ENCODE results near the gene CHMP2A.

The CHMP2A gene

GRCh38 chr19:58558066-58558622 is 3.2 kb upstream of the CHMP2A start, which contains the start of gene UBE2M:
UBE2M (minus strand) TSS chr19:58558611; CDS start chr19:58558381, 230 bp downstream.
- H3K4me3 ChIP-seq (ENCODE audit: control insufficient read depth, low read depth, low read length) = peak within 1 kb of the TSS; percentile 91
- peak; percentile 37 for DNase-seq (ENCODE audit: low read depth)
- TF ChIP-seq, protein P1, sequence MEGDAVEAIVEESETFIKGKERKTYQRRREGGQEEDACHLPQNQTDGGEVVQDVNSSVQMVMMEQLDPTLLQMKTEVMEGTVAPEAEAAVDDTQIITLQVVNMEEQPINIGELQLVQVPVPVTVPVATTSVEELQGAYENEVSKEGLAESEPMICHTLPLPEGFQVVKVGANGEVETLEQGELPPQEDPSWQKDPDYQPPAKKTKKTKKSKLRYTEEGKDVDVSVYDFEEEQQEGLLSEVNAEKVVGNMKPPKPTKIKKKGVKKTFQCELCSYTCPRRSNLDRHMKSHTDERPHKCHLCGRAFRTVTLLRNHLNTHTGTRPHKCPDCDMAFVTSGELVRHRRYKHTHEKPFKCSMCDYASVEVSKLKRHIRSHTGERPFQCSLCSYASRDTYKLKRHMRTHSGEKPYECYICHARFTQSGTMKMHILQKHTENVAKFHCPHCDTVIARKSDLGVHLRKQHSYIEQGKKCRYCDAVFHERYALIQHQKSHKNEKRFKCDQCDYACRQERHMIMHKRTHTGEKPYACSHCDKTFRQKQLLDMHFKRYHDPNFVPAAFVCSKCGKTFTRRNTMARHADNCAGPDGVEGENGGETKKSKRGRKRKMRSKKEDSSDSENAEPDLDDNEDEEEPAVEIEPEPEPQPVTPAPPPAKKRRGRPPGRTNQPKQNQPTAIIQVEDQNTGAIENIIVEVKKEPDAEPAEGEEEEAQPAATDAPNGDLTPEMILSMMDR (conservative IDR thresholded peaks at IDR 0.05; ENCODE audit: control insufficient read depth, insufficient read depth, low read depth, low read length) = no peak

GRCh38 chr19:58557221-58558065 is 2.5 kb upstream of the CHMP2A start:
- TF ChIP-seq, protein P1 (conservative IDR thresholded peaks at IDR 0.05; ENCODE audit: control insufficient read depth, insufficient read depth, low read depth, low read length) = no peak
- peak overlapping the region; percentile 91 for H3K4me3 ChIP-seq (ENCODE audit: control insufficient read depth, low read depth, low read length)
- DNase-seq (ENCODE audit: low read depth) = no peak

DNA sequence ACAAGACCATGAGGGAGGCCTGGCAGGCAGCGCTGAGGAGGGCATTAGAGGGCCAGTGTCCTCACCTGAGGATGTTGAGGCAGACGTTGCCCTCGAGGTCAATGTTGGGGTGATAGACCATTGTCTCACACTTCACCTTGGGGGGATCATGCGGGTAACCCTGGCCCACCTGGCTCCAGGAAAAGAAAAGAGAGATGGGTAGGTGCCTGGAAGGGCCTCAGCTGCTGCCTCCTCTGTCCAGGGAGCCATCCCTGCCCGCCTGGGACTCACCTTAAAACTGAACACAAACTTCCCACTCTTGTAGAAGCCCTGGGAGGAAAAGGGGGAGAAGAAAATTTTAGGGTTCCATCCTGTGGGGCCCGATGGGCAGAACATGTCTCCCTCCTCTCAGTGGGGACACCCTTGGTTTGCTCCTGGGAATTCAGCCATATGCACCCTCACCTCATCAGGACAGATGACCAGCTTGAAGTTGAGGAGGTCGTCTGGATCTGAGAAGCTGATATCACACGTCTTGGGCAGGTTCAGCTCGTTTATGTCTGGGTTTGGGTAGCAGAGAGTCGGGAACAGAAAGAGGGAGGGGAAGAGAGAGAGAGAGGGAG is 1.8 kb upstream of the CHMP2A start:
- DNase-seq (ENCODE audit: low read depth) = no peak

GRCh38 chr19:58555920-58556621 is 1.2 kb upstream of the CHMP2A start:
- TF ChIP-seq, protein P1 (conservative IDR thresholded peaks at IDR 0.05; ENCODE audit: control insufficient read depth, insufficient read depth, low read depth, low read length) = no peak
- H3K4me3 ChIP-seq (ENCODE audit: control insufficient read depth, low read depth, low read length) = no peak overlapping the region
- DNase-seq (ENCODE audit: low read depth) = no peak

More for the DNA sequence above, 1.8 kb upstream of the CHMP2A start:
- TF ChIP-seq, protein P1 (conservative IDR thresholded peaks at IDR 0.05; ENCODE audit: control insufficient read depth, insufficient read depth, low read depth, low read length) = no peak
- peak overlapping the region; percentile 91 for H3K4me3 ChIP-seq (ENCODE audit: control insufficient read depth, low read depth, low read length)

GRCh38 chr19:58555369-58555885 is 522 bp upstream of the CHMP2A start:
- peak overlapping the region; percentile 84 for H3K4me3 ChIP-seq (ENCODE audit: control insufficient read depth, low read depth, low read length)
- DNase-seq (ENCODE audit: low read depth) = no peak
- TF ChIP-seq, protein P1 (conservative IDR thresholded peaks at IDR 0.05; ENCODE audit: control insufficient read depth, insufficient read depth, low read depth, low read length) = no peak
